Activated CD4-positive, CD25-positive, alpha-beta regulatory T cell treated with anti-CD3 and anti-CD28 coated beads, Interleukin-2, amount 50 U/mL, for 16 hours (primary cell): Measurements from ENCODE around the gene PSMB11.
A peak's percentile ranks its signal among the peaks of the same experiment; 100 is the strongest.

Experiments used
- DNase-seq: peaks from one replicate; pipeline ENCODE4 v3.0.0-alpha.2; 2020; ENCODE audit warnings: low read depth, low spot score

Gene PSMB11

GRCh38 chr14:23058654-23059504, 16.9 kb downstream of the PSMB11 start:
- DNase-seq, result no peak

GRCh38 chr14:23060536-23061260, 18.7 kb downstream of the PSMB11 start:
- DNase-seq, result no peak

- DNase-seq, result no peak
Measured at GRCh38 chr14:23062002-23062401, 20.0 kb downstream of the PSMB11 start.

- DNase-seq, result no peak
Measured at GRCh38 chr14:23063601-23064000, 21.6 kb downstream of the PSMB11 start.

GRCh38 chr14:23066368-23066767, 24.4 kb downstream of the PSMB11 start:
- DNase-seq, result no peak

GRCh38 chr14:23066855-23067744, 25.1 kb downstream of the PSMB11 start:
- DNase-seq, result no peak

- no peak for DNase-seq
Measured at GRCh38 chr14:23067847-23068788, 26.1 kb downstream of the PSMB11 start.

- DNase-seq, result peak; percentile 60
Measured at GRCh38 chr14:23068789-23069412, 26.9 kb downstream of the PSMB11 start.

GRCh38 chr14:23069413-23069806, 27.4 kb downstream of the PSMB11 start:
- DNase-seq, result no peak

- no peak for DNase-seq
Measured at GRCh38 chr14:23070262-23071129, 28.5 kb downstream of the PSMB11 start.

GRCh38 chr14:23071244-23071920, 29.4 kb downstream of the PSMB11 start:
- peak; percentile 54 for DNase-seq

GRCh38 chr14:23071921-23072539, 30.0 kb downstream of the PSMB11 start:
- no peak for DNase-seq

- DNase-seq, result no peak
Measured at GRCh38 chr14:23074906-23075305, 32.9 kb downstream of the PSMB11 start.

GRCh38 chr14:23076785-23077408, 34.9 kb downstream of the PSMB11 start:
- no peak for DNase-seq

GRCh38 chr14:23077962-23078361, 36.0 kb downstream of the PSMB11 start:
- DNase-seq, result no peak

GRCh38 chr14:23078692-23079116, 36.7 kb downstream of the PSMB11 start:
- DNase-seq, result no peak

GRCh38 chr14:23079716-23080115, 37.7 kb downstream of the PSMB11 start:
- no peak for DNase-seq

GRCh38 chr14:23080474-23080873, 38.5 kb downstream of the PSMB11 start:
- no peak for DNase-seq
